ENCODE results near the gene SRP9. TPM values are rescaled to one million over a fixed set of nuclear protein-coding genes. Genes with fewer than 3 reads are reported as not detected.
"Not testable (repeated sequence)": the region's sequence is repeated elsewhere in the genome, so short reads cannot be mapped to it uniquely, and the experiment has no call there.

SRP9 gene
- total RNA-seq, 1 donor = 136 TPM

- H3K4me1 ChIP-seq (ENCODE audit: insufficient read depth, low read length) = peaks cover 59% of the 10 kb centered on the region
- H3K4me3 ChIP-seq (ENCODE audit: low read length); H3K27me3 ChIP-seq (ENCODE audit: insufficient read depth, low read length); H3K9me3 ChIP-seq (ENCODE audit: low read depth, low read length): not testable (repeated sequence)
Observed at GRCh38 chr1:225779165-225779564, 1.5 kb downstream of the SRP9 start.

GRCh38 chr1:225780134-225780533, 2.5 kb downstream of the SRP9 start:
- Histone ChIP-seq H3K4me3 (ENCODE audit: low read length) (no peak overlapping the region), H3K27me3 (ENCODE audit: insufficient read depth, low read length) (no peaks in the 10 kb centered on the region), H3K9me3 (ENCODE audit: low read depth, low read length) (no peaks in the 10 kb centered on the region), H3K4me1 (ENCODE audit: insufficient read depth, low read length) (peaks cover 59% of the 10 kb centered on the region)

- no peaks in the 10 kb centered on the region for H3K9me3 ChIP-seq (ENCODE audit: low read depth, low read length)
- no peaks in the 10 kb centered on the region for H3K27me3 ChIP-seq (ENCODE audit: insufficient read depth, low read length)
- H3K4me3 ChIP-seq (ENCODE audit: low read length) = no peak overlapping the region
- H3K4me1 ChIP-seq (ENCODE audit: insufficient read depth, low read length) = peaks cover 59% of the 10 kb centered on the region
Observed at GRCh38 chr1:225780630-225781029, 3.0 kb downstream of the SRP9 start.

- not testable (repeated sequence) for H3K9me3 ChIP-seq (ENCODE audit: low read depth, low read length); H3K4me1 ChIP-seq (ENCODE audit: insufficient read depth, low read length); H3K4me3 ChIP-seq (ENCODE audit: low read length); H3K27me3 ChIP-seq (ENCODE audit: insufficient read depth, low read length)
Observed at GRCh38 chr1:225789142-225789541, 11.5 kb downstream of the SRP9 start.

GRCh38 chr1:225794954-225795353, 17.3 kb downstream of the SRP9 start:
- H3K4me3 ChIP-seq (ENCODE audit: low read length) = no peak overlapping the region
- H3K4me1 ChIP-seq (ENCODE audit: insufficient read depth, low read length) = no peaks in the 10 kb centered on the region
- no peaks in the 10 kb centered on the region for H3K9me3 ChIP-seq (ENCODE audit: low read depth, low read length)
- no peaks in the 10 kb centered on the region for H3K27me3 ChIP-seq (ENCODE audit: insufficient read depth, low read length)

GRCh38 chr1:225796097-225796496, 18.5 kb downstream of the SRP9 start:
- H3K9me3 ChIP-seq (ENCODE audit: low read depth, low read length); H3K4me3 ChIP-seq (ENCODE audit: low read length); H3K4me1 ChIP-seq (ENCODE audit: insufficient read depth, low read length); H3K27me3 ChIP-seq (ENCODE audit: insufficient read depth, low read length): not testable (repeated sequence)

- not testable (repeated sequence) for H3K27me3 ChIP-seq (ENCODE audit: insufficient read depth, low read length); H3K4me3 ChIP-seq (ENCODE audit: low read length); H3K9me3 ChIP-seq (ENCODE audit: low read depth, low read length); H3K4me1 ChIP-seq (ENCODE audit: insufficient read depth, low read length)
Observed at GRCh38 chr1:225801146-225801545, 23.5 kb downstream of the SRP9 start.

GRCh38 chr1:225806249-225806648, 28.6 kb downstream of the SRP9 start:
- no peak overlapping the region for H3K4me3 ChIP-seq (ENCODE audit: low read length)
- peaks cover 12% of the 10 kb centered on the region for H3K4me1 ChIP-seq (ENCODE audit: insufficient read depth, low read length)
- H3K27me3 ChIP-seq (ENCODE audit: insufficient read depth, low read length) = no peaks in the 10 kb centered on the region
- no peaks in the 10 kb centered on the region for H3K9me3 ChIP-seq (ENCODE audit: low read depth, low read length)

GRCh38 chr1:225806736-225807135, 29.1 kb downstream of the SRP9 start:
- H3K27me3 ChIP-seq (ENCODE audit: insufficient read depth, low read length); H3K4me3 ChIP-seq (ENCODE audit: low read length); H3K9me3 ChIP-seq (ENCODE audit: low read depth, low read length): not testable (repeated sequence)
- H3K4me1 ChIP-seq (ENCODE audit: insufficient read depth, low read length) = peaks cover 13% of the 10 kb centered on the region

GRCh38 chr1:225808136-225808535, 30.5 kb downstream of the SRP9 start:
- H3K27me3 ChIP-seq (ENCODE audit: insufficient read depth, low read length) = no peaks in the 10 kb centered on the region
- H3K4me1 ChIP-seq (ENCODE audit: insufficient read depth, low read length) = peaks cover 15% of the 10 kb centered on the region
- H3K9me3 ChIP-seq (ENCODE audit: low read depth, low read length) = no peaks in the 10 kb centered on the region
- no peak overlapping the region for H3K4me3 ChIP-seq (ENCODE audit: low read length)

GRCh38 chr1:225809842-225810578, 32.4 kb downstream of the SRP9 start, which contains the start of gene EPHX1:
Gene EPHX1 (plus strand): TSS chr1:225810124. CDS start chr1:225828730, 18,606 bp downstream.
- peaks cover 28% of the 10 kb centered on the region for H3K4me1 ChIP-seq (ENCODE audit: insufficient read depth, low read length)
- H3K4me3 ChIP-seq (ENCODE audit: low read length) = peak within 1 kb of the TSS; percentile 43
- no peaks in the 10 kb centered on the region for H3K9me3 ChIP-seq (ENCODE audit: low read depth, low read length)
- H3K27me3 ChIP-seq (ENCODE audit: insufficient read depth, low read length) = no peaks in the 10 kb centered on the region

GRCh38 chr1:225810579-225811538, 33.2 kb downstream of the SRP9 start:
- Histone ChIP-seq H3K4me3 (ENCODE audit: low read length) (peak overlapping the region; percentile 43), H3K4me1 (ENCODE audit: insufficient read depth, low read length) (peaks cover 28% of the 10 kb centered on the region)
- not testable (repeated sequence) for H3K9me3 ChIP-seq (ENCODE audit: low read depth, low read length); H3K27me3 ChIP-seq (ENCODE audit: insufficient read depth, low read length)

GRCh38 chr1:225811622-225812487, 34.2 kb downstream of the SRP9 start:
- no peak overlapping the region for H3K4me3 ChIP-seq (ENCODE audit: low read length)
- no peaks in the 10 kb centered on the region for H3K9me3 ChIP-seq (ENCODE audit: low read depth, low read length)

GRCh38 chr1:225812488-225813213, 35.0 kb downstream of the SRP9 start:
- Histone ChIP-seq H3K4me1 (ENCODE audit: insufficient read depth, low read length) (peaks cover 31% of the 10 kb centered on the region), H3K4me3 (ENCODE audit: low read length) (no peak overlapping the region), H3K9me3 (ENCODE audit: low read depth, low read length) (no peaks in the 10 kb centered on the region), H3K27me3 (ENCODE audit: insufficient read depth, low read length) (no peaks in the 10 kb centered on the region)

More at GRCh38 chr1:225811622-225812487, 34.2 kb downstream of the SRP9 start:
- Histone ChIP-seq H3K4me1 (ENCODE audit: insufficient read depth, low read length) (peaks cover 28% of the 10 kb centered on the region), H3K27me3 (ENCODE audit: insufficient read depth, low read length) (no peaks in the 10 kb centered on the region)
